ENCODE results near the gene CSNK1G1.

CSNK1G1 gene

GRCh38 chr15:64182859-64183370 is 173.1 kb downstream of the CSNK1G1 start:
- no peak for DNase-seq

- no peak for DNase-seq
These were observed 175.6 kb downstream of the CSNK1G1 start for GRCh38 chr15:64180235-64180824.

- DNase-seq: no peak
These were observed 189.7 kb downstream of the CSNK1G1 start for GRCh38 chr15:64166102-64166890.

- no peak for DNase-seq
These were observed 191.5 kb downstream of the CSNK1G1 start for GRCh38 chr15:64164436-64164835.

- DNase-seq: no peak
These were observed 192.2 kb downstream of the CSNK1G1 start for GRCh38 chr15:64163659-64164362.

- peak; percentile 95 to 97 for DNase-seq
These were observed 192.9 kb downstream of the CSNK1G1 start, which contains the start of gene PPIB for GRCh38 chr15:64162869-64163658. Gene PPIB, minus strand, starts transcription at chr15:64163022. Its CDS starts 36 bp downstream, at chr15:64162986.

GRCh38 chr15:64162478-64162868 is 193.5 kb downstream of the CSNK1G1 start:
- no peak for DNase-seq

GRCh38 chr15:64161688-64162477 is 194.1 kb downstream of the CSNK1G1 start:
- no peak for DNase-seq

- DNase-seq: no peak
These were observed 197.4 kb downstream of the CSNK1G1 start for GRCh38 chr15:64158363-64159134.

- DNase-seq: no peak
These were observed 198.3 kb downstream of the CSNK1G1 start for GRCh38 chr15:64157599-64158125.

GRCh38 chr15:64156652-64157331 is 199.2 kb downstream of the CSNK1G1 start:
- DNase-seq: no peak

- no peak for DNase-seq
These were observed 199.9 kb downstream of the CSNK1G1 start for GRCh38 chr15:64155802-64156651.

GRCh38 chr15:64153480-64154367 is 202.2 kb downstream of the CSNK1G1 start:
- peak; percentile 86 to 92 for DNase-seq

GRCh38 chr15:64152507-64153387 is 203.2 kb downstream of the CSNK1G1 start:
- DNase-seq: no peak

GRCh38 chr15:64151727-64152506 is 204.1 kb downstream of the CSNK1G1 start, which contains the start of gene SNX22:
Gene SNX22, plus strand, starts transcription at chr15:64151731. Its CDS starts 45 bp downstream, at chr15:64151776.
- DNase-seq: peak in 1 of 2 experiments; percentile 17

All from stimulated activated CD4-positive, alpha-beta T cell treated with anti-CD3 and anti-CD28 coated beads, Interleukin-4, amount 100 ng/mL, for 4 hours (primary cell).